GM10266 (cell line): ENCODE measurements around the gene BCL7B.
"Not testable (repeated sequence)": the region's sequence is repeated elsewhere in the genome, so short reads cannot be mapped to it uniquely, and the experiment has no call there.

ENCODE experiments used
- DNase-seq: peaks from one replicate; pipeline ENCODE4 v3.0.0; 2012; ENCODE audit errors: extremely low spot score
- CTCF ChIP-seq: IDR thresholded peaks from 2 replicates; pipeline ENCODE4 v1.5.1; 2012; ENCODE audit warnings: mild to moderate bottlenecking, low read depth; ENCODE audit not compliant: control insufficient read depth, insufficient read depth; ENCODE audit errors: missing control alignments

The BCL7B gene

GRCh38 chr7:73596191-73597065 lies 38.9 kb upstream of the BCL7B start:
- TF ChIP-seq CTCF = no peak

GRCh38 chr7:73595358-73595757 lies 37.9 kb upstream of the BCL7B start:
- DNase-seq = no peak
- no peak for TF ChIP-seq CTCF

More at GRCh38 chr7:73596191-73597065, 38.9 kb upstream of the BCL7B start:
- no peak for DNase-seq

DNA sequence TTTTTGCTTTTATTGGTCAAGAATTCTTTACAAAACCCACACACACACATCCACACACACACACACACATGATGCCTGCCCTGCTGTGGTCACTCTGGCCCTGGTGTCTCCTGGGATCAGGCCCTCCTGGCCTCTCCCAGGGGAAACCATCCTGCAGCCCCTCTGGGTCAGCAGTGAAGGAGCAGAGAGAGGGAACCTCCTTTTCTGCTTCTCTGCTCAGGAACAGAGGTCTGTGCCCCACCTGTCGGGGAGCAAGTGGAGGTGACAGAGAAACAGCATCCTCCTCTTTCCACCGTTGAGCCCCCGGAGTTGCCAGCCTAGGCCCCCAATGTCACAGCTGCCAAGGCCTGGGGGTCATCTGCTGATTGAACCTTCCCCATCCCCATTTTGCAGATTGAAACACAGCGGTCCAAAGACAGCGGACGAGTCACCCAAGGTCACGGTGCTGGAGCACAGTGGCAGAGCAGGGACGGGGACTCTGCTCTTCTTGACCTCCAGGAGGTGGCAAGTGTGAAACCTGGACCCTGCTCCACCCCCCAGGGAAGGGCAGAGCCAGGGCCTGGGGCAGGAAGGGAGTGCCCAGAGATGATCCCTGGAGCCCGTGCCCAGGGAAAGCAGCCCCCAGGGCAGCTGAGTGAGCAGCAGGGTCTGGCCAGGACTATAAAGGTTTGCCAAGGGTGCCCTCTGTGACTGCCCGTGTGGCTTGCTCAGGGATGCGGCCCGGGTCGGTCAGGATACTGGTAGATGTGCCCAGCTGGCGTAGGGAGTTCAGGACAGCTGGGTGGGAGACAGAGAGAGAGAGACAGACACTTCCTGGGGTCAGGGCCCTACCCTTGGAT lies 35.9 kb upstream of the BCL7B start:
- DNase-seq = no peak

GRCh38 chr7:73586911-73587310 lies 29.4 kb upstream of the BCL7B start:
- TF ChIP-seq CTCF = no peak
- no peak for DNase-seq

More for the DNA sequence above, 35.9 kb upstream of the BCL7B start:
- peak; percentile 9 for TF ChIP-seq CTCF

- no peak for DNase-seq
- no peak for TF ChIP-seq CTCF
These were observed 27.7 kb upstream of the BCL7B start for GRCh38 chr7:73585196-73585595.

GRCh38 chr7:73582664-73583202 lies 25.2 kb upstream of the BCL7B start:
- no peak for DNase-seq
- no peak for TF ChIP-seq CTCF

DNA sequence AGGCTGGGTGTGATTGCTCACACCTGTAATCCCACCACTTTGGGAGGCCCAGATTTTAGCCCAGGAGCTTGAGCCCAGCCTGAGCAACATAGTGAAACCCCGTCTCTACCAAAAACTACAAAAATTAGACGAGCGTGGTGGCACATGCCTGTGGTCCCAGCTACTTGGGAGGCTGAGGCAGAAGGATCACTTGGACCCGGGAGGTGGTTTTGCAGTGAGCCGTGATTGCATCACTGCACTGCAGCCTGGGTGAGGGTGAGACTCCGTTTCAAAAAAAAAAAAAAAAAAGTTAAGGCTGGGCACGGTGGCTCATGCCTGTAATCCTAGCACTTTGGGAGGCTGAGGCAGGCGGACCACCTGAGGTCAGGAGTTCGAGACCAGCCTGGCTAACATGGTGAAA lies 23.5 kb upstream of the BCL7B start:
- not testable (repeated sequence) for DNase-seq
